Measurements from ENCODE around the gene PTPRH. TPM values are rescaled to one million over a fixed set of nuclear protein-coding genes. Genes with fewer than 3 reads are reported as not detected.

The PTPRH gene
- total RNA-seq, 2 experiments from 2014 or later: not detected

GRCh38 chr19:55153652-55154264, 55.5 kb downstream of the PTPRH start:
- Histone ChIP-seq H3K27ac (ENCODE audit: low read depth, low read length, poor library complexity, severe bottlenecking) (peak overlapping the region; percentile 71), H4K20me1 (ENCODE audit: insufficient read depth, low read length) (no peaks in the 10 kb centered on the region), H3K4me2 (ENCODE audit: low read length) (peak overlapping the region; percentile 28; the same call in 1 of the 2 replicates), H3K79me2 (ENCODE audit: insufficient read depth, low read depth, low read length) (no peaks in the 10 kb centered on the region), H2AFZ (ENCODE audit: low read length) (no peak overlapping the region), H3K36me3 (ENCODE audit: insufficient read depth, low read length) (0 out of 2 replicates have a peak, but pooled peaks cover 6% of the 10 kb centered on the region), H3K9me3 (ENCODE audit: low read length) (peaks cover 7% of the 10 kb centered on the region), H3K9me2 (ENCODE audit: insufficient read depth, low read length) (no peaks in the 10 kb centered on the region), H3K4me1 (ENCODE audit: insufficient read depth, low read length, poor library complexity, severe bottlenecking) (peaks cover 42% of the 10 kb centered on the region), H3K4me3 (ENCODE audit: low read depth, low read length, poor library complexity, severe bottlenecking) (no peak overlapping the region)
- TF ChIP-seq CTCF (conservative IDR thresholded peaks at IDR 0.05; ENCODE audit: low read length) (no peak), EZH2phosphoT487 (IDR thresholded peaks at IDR 0.05; ENCODE audit: borderline replicate concordance, low read depth, low read length) (no peak)
- ChIA-PET CTCF (ENCODE audit: unreplicated experiment) (no interaction called here), POLR2A (interaction anchor here (0.6 kb wide), 1 partner anchor 471 kb away, joined by 4 read pairs; no protein-coding TSS in a partner anchor)
- no TSS peak for BruUV-seq (replicated peaks)
- intact Hi-C loops (cut with micrococcal nuclease; ENCODE audit: unreplicated experiment): no loop called here
- peak; percentile 73 for DNase-seq (ENCODE audit: low spot score)

GRCh38 chr19:55152017-55152416, 57.3 kb downstream of the PTPRH start:
- Histone ChIP-seq H3K27ac (ENCODE audit: low read depth, low read length, poor library complexity, severe bottlenecking) (peak overlapping the region; percentile 71), H3K9me3 (ENCODE audit: low read length) (peaks cover 7% of the 10 kb centered on the region), H3K9me2 (ENCODE audit: insufficient read depth, low read length) (no peaks in the 10 kb centered on the region), H3K4me2 (ENCODE audit: low read length) (peak overlapping the region; percentile 13), H2AFZ (ENCODE audit: low read length) (peak overlapping the region; percentile 54; the same call in 1 of the 2 replicates), H3K79me2 (ENCODE audit: insufficient read depth, low read depth, low read length) (no peaks in the 10 kb centered on the region), H4K20me1 (ENCODE audit: insufficient read depth, low read length) (no peaks in the 10 kb centered on the region), H3K4me1 (ENCODE audit: insufficient read depth, low read length, poor library complexity, severe bottlenecking) (peaks cover 50% of the 10 kb centered on the region), H3K4me3 (ENCODE audit: low read depth, low read length, poor library complexity, severe bottlenecking) (peak overlapping the region; percentile 7), H3K36me3 (ENCODE audit: insufficient read depth, low read length) (0 out of 2 replicates have a peak, but pooled peaks cover 6% of the 10 kb centered on the region)
- ChIA-PET CTCF (ENCODE audit: unreplicated experiment) (interaction anchor here (1.2 kb wide), 1 partner anchor 9 kb away, joined by 3 read pairs; no protein-coding TSS in a partner anchor), POLR2A (interaction anchor here (0.6 kb wide), 1 partner anchor 261 kb away, joined by 4 read pairs; no protein-coding TSS in a partner anchor)
- intact Hi-C loops (cut with micrococcal nuclease; ENCODE audit: unreplicated experiment): no loop called here
- TF ChIP-seq EZH2phosphoT487 (IDR thresholded peaks at IDR 0.05; ENCODE audit: borderline replicate concordance, low read depth, low read length): no peak
- no peak for TF ChIP-seq CTCF (conservative IDR thresholded peaks at IDR 0.05; ENCODE audit: low read length)
- no TSS peak for BruUV-seq (replicated peaks)
- peak; percentile 48 for DNase-seq (ENCODE audit: low spot score)
